ENCODE results near the gene CCDC148.

DNA sequence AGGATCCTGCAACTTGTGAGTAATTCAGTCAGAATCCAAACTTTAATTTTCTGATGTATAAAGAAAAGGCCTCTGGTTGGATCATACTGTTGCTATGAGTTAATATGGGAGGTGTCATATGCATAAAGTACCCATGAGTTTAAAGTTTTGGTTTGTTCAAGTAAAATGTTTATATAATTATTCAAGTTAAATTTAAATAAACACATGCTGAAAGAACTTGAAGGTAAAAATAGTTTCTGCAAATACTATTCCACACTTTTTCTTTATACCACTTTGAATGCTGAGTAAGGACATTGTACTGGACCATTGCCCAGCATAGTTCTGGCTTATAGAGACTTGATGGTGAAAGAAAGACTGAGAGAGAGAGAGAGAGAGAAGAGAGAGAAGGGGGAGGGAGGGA, 30.9 kb upstream of the CCDC148 start:
- TF ChIP-seq, protein P1, sequence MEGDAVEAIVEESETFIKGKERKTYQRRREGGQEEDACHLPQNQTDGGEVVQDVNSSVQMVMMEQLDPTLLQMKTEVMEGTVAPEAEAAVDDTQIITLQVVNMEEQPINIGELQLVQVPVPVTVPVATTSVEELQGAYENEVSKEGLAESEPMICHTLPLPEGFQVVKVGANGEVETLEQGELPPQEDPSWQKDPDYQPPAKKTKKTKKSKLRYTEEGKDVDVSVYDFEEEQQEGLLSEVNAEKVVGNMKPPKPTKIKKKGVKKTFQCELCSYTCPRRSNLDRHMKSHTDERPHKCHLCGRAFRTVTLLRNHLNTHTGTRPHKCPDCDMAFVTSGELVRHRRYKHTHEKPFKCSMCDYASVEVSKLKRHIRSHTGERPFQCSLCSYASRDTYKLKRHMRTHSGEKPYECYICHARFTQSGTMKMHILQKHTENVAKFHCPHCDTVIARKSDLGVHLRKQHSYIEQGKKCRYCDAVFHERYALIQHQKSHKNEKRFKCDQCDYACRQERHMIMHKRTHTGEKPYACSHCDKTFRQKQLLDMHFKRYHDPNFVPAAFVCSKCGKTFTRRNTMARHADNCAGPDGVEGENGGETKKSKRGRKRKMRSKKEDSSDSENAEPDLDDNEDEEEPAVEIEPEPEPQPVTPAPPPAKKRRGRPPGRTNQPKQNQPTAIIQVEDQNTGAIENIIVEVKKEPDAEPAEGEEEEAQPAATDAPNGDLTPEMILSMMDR (IDR thresholded peaks at IDR 0.05): no peak
- no peak for TF ChIP-seq POLR2A (IDR thresholded peaks at IDR 0.05)

Data from Peyer's patch (tissue), 4 donors.